Karpas-422 (cell line): Measurements from ENCODE around the gene SNX1. TPM values are rescaled to one million over a fixed set of nuclear protein-coding genes. Genes with fewer than 3 reads are reported as not detected.
"Not testable (repeated sequence)": the region's sequence is repeated elsewhere in the genome, so short reads cannot be mapped to it uniquely, and the experiment has no call there.

Experiments used
- DNase-seq: peaks from one replicate; pipeline ENCODE4 v3.0.0-alpha.2; 2015
- H2AFZ ChIP-seq: fragments of 200-600 bp; sonication (generic); 2 replicates; pipeline ENCODE4 v1.6.1; 2014; ENCODE audit warnings: antibody characterized with exemption, low read length, mixed read lengths
- H3K27ac ChIP-seq: fragments of 200-600 bp; sonication (generic); 2 replicates; pipeline ENCODE4 v1.5.1; 2014; ENCODE audit warnings: mild to moderate bottlenecking, low read length, moderate library complexity
- H3K27me3 ChIP-seq: fragments of 200-600 bp; sonication (generic); 2 replicates; pipeline ENCODE4 v1.6.1; 2014; ENCODE audit warnings: low read length, mixed read lengths
- H3K36me3 ChIP-seq: fragments of 200-600 bp; sonication (generic); 2 replicates; pipeline ENCODE4 v1.6.1; 2014; ENCODE audit warnings: low read length, mixed read lengths; ENCODE audit not compliant: insufficient read depth
- H3K4me1 ChIP-seq: fragments of 200-600 bp; sonication (generic); 2 replicates; pipeline ENCODE4 v1.6.1; 2014; ENCODE audit warnings: mild to moderate bottlenecking, low read length, mixed read lengths
- H3K4me2 ChIP-seq: fragments of 200-600 bp; sonication (generic); 2 replicates; pipeline ENCODE4 v1.6.1; 2014; ENCODE audit warnings: low read length, low read depth, mild to moderate bottlenecking; ENCODE audit not compliant: poor library complexity, severe bottlenecking
- H3K4me3 ChIP-seq: fragments of 200-600 bp; sonication (generic); 2 replicates; pipeline ENCODE4 v1.5.1; 2014; ENCODE audit warnings: mild to moderate bottlenecking, antibody characterized with exemption, low read length, mixed read lengths
- H3K79me2 ChIP-seq: fragments of 200-600 bp; sonication (generic); 2 replicates; pipeline ENCODE4 v1.6.1; 2014; ENCODE audit warnings: mild to moderate bottlenecking, low read length, mixed read lengths
- H3K9ac ChIP-seq: fragments of 200-600 bp; sonication (generic); 2 replicates; pipeline ENCODE4 v1.6.0; 2014; ENCODE audit warnings: low read length
- H3K9me2 ChIP-seq: fragments of 200-600 bp; sonication (generic), shearing (Covaris generic); replicated peaks from 2 replicates; pipeline ENCODE4 v1.6.0; 2014; ENCODE audit warnings: mild to moderate bottlenecking, low read length, moderate library complexity; ENCODE audit not compliant: insufficient read depth
- H3K9me3 ChIP-seq: fragments of 300-700, 200-600 bp; sonication (generic); 2 replicates; pipeline ENCODE4 v1.6.1; 2014; ENCODE audit warnings: low read length, mixed read lengths
- H4K20me1 ChIP-seq: fragments of 200-600 bp; sonication (generic); 2 replicates; pipeline ENCODE4 v1.6.1; 2014; ENCODE audit warnings: mild to moderate bottlenecking, antibody characterized with exemption, low read length, low read depth; ENCODE audit not compliant: insufficient read depth
- total RNA-seq: library from RNA; depleted of rRNA; stranded (reverse); fragments of >200 nt; shearing (Covaris generic); gene quantifications from 2 replicates; pipeline ENCODE4 v1.2.3, GENCODE V29; 2014; ENCODE audit warnings: low replicate concordance

SNX1 gene
- total RNA-seq, 1 experiment from 2014 or later, result 52.0 TPM

DNA sequence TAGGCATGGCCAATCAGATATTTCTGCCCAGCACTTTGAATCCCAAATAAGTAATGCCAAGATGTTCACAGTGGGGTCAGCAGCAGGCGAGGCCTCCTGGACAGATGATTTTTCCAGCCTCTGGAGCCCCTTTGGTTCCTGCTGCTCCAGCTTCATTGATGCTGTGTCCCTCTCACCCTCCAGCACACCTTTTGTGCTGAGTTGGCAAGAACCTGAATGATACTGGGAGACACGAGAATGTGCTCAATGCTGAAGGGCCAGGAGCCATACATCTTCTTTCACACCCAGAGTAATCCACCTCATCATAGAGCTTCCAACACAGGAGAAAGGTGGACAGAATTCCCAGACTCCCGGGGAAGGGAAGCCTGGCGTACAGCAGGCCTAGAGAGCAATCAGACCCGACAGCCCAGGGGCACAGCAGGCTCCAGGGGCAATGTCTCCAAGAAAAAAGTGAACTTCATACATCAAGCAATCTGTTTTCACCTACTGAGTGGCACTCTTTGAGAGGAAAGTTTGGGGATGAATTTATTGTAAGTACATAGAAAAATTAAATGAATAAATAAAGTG, 42.8 kb upstream of the SNX1 start:
- no peaks in the 10 kb centered on the region for H3K9me2 ChIP-seq
- no peaks in the 10 kb centered on the region for H4K20me1 ChIP-seq
- no peak for DNase-seq
- no peak overlapping the region for H3K4me2 ChIP-seq
- no peak overlapping the region for H3K4me3 ChIP-seq
- H3K27ac ChIP-seq, result no peak overlapping the region
- no peak overlapping the region for H3K9ac ChIP-seq
- no peak overlapping the region for H2AFZ ChIP-seq
- H3K27me3 ChIP-seq, result no peaks in the 10 kb centered on the region
- no peaks in the 10 kb centered on the region for H3K79me2 ChIP-seq
- peaks cover 14% of the 10 kb centered on the region for H3K4me1 ChIP-seq
- no peaks in the 10 kb centered on the region for H3K9me3 ChIP-seq
- H3K36me3 ChIP-seq, result no peaks in the 10 kb centered on the region

GRCh38 chr15:64053674-64054073, 42.1 kb upstream of the SNX1 start:
- not testable (repeated sequence) for H2AFZ ChIP-seq, H3K27ac ChIP-seq, H3K79me2 ChIP-seq, DNase-seq, H4K20me1 ChIP-seq, H3K9me3 ChIP-seq, H3K9ac ChIP-seq, H3K4me3 ChIP-seq, H3K27me3 ChIP-seq, H3K4me2 ChIP-seq, H3K9me2 ChIP-seq, H3K36me3 ChIP-seq, H3K4me1 ChIP-seq

DNA sequence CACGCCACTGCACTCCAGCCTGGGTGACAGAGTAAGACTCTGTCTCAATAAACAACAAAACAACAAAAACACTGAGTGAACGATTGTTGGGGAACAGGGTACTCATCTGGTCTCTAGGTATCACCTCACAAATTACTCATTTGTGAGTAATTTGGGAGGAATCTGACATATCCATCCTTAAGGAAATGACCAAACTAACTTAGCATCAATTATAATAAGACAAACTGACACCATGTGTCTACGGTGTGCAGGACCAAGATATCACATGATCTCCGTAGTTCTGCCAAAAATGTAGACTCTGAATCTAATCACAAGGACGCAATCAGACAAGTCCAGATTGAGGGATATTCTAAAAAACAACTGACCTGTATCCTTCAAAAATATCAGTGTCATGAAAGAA, 37.5 kb upstream of the SNX1 start:
- H3K36me3 ChIP-seq, result no peaks in the 10 kb centered on the region
- H2AFZ ChIP-seq, result no peak overlapping the region
- H3K79me2 ChIP-seq, result no peaks in the 10 kb centered on the region
- H3K9me3 ChIP-seq, result no peaks in the 10 kb centered on the region
- no peak overlapping the region for H3K4me2 ChIP-seq
- H3K27ac ChIP-seq, result no peak overlapping the region
- no peaks in the 10 kb centered on the region for H4K20me1 ChIP-seq
- no peaks in the 10 kb centered on the region for H3K9me2 ChIP-seq
- H3K27me3 ChIP-seq, result no peaks in the 10 kb centered on the region
- H3K4me3 ChIP-seq, result no peak overlapping the region
- no peaks in the 10 kb centered on the region for H3K4me1 ChIP-seq
- no peak overlapping the region for H3K9ac ChIP-seq
- no peak for DNase-seq

DNA sequence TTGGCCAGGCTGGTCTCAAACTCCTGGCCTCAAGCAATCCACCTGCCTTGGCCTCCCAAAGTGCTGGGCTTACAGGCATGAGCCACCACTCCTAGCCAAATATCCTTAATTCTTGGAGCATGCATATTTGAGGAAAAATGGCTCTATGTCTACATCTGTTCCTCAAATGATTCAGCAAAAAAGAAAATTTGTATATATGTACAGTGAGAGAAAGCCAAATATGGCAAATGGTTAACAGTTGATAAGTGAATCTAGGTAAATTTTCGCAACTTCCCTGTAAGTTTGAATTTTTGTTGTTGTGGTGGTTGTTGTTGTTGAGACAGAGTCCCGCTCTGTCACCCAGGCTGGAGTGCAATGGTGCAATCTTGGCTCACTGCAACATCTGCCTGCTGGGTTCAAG, 36.7 kb upstream of the SNX1 start:
- not testable (repeated sequence) for H2AFZ ChIP-seq, DNase-seq, H4K20me1 ChIP-seq

GRCh38 chr15:64060716-64061115, 35.1 kb upstream of the SNX1 start:
- no peak for DNase-seq
- H3K4me1 ChIP-seq, result no peaks in the 10 kb centered on the region
- no peak overlapping the region for H3K27ac ChIP-seq
- no peak overlapping the region for H2AFZ ChIP-seq
- no peaks in the 10 kb centered on the region for H3K79me2 ChIP-seq
- H3K36me3 ChIP-seq, result no peaks in the 10 kb centered on the region
- H3K9me3 ChIP-seq, result no peaks in the 10 kb centered on the region
- no peak overlapping the region for H3K4me3 ChIP-seq
- H3K27me3 ChIP-seq, result no peaks in the 10 kb centered on the region
- H3K9me2 ChIP-seq, result no peaks in the 10 kb centered on the region
- no peaks in the 10 kb centered on the region for H4K20me1 ChIP-seq
- no peak overlapping the region for H3K9ac ChIP-seq
- H3K4me2 ChIP-seq, result no peak overlapping the region

More for the DNA sequence above, 36.7 kb upstream of the SNX1 start:
- H3K36me3 ChIP-seq, H3K9me2 ChIP-seq, H3K27me3 ChIP-seq, H3K27ac ChIP-seq, H3K4me2 ChIP-seq, H3K4me1 ChIP-seq, H3K9me3 ChIP-seq, H3K9ac ChIP-seq, H3K4me3 ChIP-seq, H3K79me2 ChIP-seq: not testable (repeated sequence)

- H3K36me3 ChIP-seq, result no peaks in the 10 kb centered on the region
- no peak overlapping the region for H3K9ac ChIP-seq
- DNase-seq, result no peak
- H2AFZ ChIP-seq, result no peak overlapping the region
- H3K9me2 ChIP-seq, result no peaks in the 10 kb centered on the region
- H3K27ac ChIP-seq, result no peak overlapping the region
- H3K4me1 ChIP-seq, result peaks cover 7% of the 10 kb centered on the region
- no peaks in the 10 kb centered on the region for H3K27me3 ChIP-seq
- H3K4me2 ChIP-seq, result no peak overlapping the region
- H3K4me3 ChIP-seq, result no peak overlapping the region
- no peaks in the 10 kb centered on the region for H3K79me2 ChIP-seq
- no peaks in the 10 kb centered on the region for H3K9me3 ChIP-seq
- H4K20me1 ChIP-seq, result no peaks in the 10 kb centered on the region
Observed at GRCh38 chr15:64066451-64066850, 29.3 kb upstream of the SNX1 start.

DNA sequence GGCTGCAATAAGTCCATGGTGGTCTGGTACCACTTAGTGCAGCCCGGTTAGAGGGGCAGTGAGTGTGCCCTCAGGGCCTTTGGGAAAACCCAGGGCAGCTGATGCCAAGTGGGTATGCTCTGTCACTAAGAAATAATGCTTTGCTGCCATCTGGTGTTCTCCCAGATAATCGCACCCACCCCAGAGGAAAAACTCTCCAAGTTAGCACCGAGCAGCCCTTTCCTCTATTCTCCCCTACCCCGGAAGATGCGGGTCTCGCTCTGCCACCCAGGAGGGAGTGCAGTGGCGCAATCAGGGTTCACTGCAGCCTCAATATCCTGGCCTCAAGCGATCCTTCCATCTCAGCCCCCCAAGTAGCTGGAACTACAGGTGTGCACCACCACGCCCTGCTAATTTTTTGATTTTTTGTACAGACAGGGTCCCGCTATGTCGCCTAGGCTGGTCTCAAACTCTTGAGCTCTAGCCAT, 28.2 kb upstream of the SNX1 start:
- no peak overlapping the region for H3K4me2 ChIP-seq
- no peaks in the 10 kb centered on the region for H3K79me2 ChIP-seq
- peaks cover 9% of the 10 kb centered on the region for H3K36me3 ChIP-seq
- H3K9me3 ChIP-seq, result no peaks in the 10 kb centered on the region
- no peak overlapping the region for H3K4me3 ChIP-seq
- no peaks in the 10 kb centered on the region for H3K27me3 ChIP-seq
- H3K27ac ChIP-seq, result no peak overlapping the region
- H3K4me1 ChIP-seq, result peaks cover 7% of the 10 kb centered on the region
- no peaks in the 10 kb centered on the region for H3K9me2 ChIP-seq
- no peak overlapping the region for H3K9ac ChIP-seq
- H2AFZ ChIP-seq, result peak overlapping the region; percentile 5; the same call in 1 of the 2 replicates
- H4K20me1 ChIP-seq, result no peaks in the 10 kb centered on the region
- peak; percentile 88 for DNase-seq

DNA sequence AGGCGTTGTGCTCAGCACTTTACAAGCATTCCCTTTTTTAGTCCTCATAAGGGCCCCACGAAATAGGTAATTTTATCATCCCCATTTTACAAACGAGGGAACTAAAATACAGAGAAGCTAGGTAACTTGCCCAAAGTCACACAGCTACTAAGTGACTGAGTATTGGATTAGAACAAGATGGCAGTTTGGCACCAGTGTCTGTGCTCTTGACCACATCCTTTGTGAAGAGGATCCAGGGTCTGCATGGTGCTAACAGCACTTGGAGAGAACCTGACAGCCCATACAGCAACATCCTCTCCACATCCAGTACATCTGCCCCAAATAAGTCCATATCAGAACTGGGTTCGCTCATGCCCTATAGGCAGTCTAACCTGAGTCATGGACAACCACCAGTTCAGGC, 27.6 kb upstream of the SNX1 start:
- H3K9ac ChIP-seq, result no peak overlapping the region
- no peaks in the 10 kb centered on the region for H3K9me3 ChIP-seq
- peaks cover 7% of the 10 kb centered on the region for H3K4me1 ChIP-seq
- H3K27ac ChIP-seq, result no peak overlapping the region
- DNase-seq, result no peak
- H3K36me3 ChIP-seq, result peaks cover 15% of the 10 kb centered on the region
- no peak overlapping the region for H3K4me2 ChIP-seq
- H3K79me2 ChIP-seq, result no peaks in the 10 kb centered on the region
- H3K9me2 ChIP-seq, result no peaks in the 10 kb centered on the region
- H3K4me3 ChIP-seq, result no peak overlapping the region
- H3K27me3 ChIP-seq, result no peaks in the 10 kb centered on the region
- peak overlapping the region; percentile 5; the same call in 1 of the 2 replicates for H2AFZ ChIP-seq
- H4K20me1 ChIP-seq, result no peaks in the 10 kb centered on the region

- no peak overlapping the region for H3K4me2 ChIP-seq
- no peak overlapping the region for H2AFZ ChIP-seq
- H3K9me2 ChIP-seq, result no peaks in the 10 kb centered on the region
- H3K27ac ChIP-seq, result no peak overlapping the region
- no peaks in the 10 kb centered on the region for H3K27me3 ChIP-seq
- H3K4me3 ChIP-seq, result no peak overlapping the region
- H4K20me1 ChIP-seq, result no peaks in the 10 kb centered on the region
- H3K4me1 ChIP-seq, result peaks cover 7% of the 10 kb centered on the region
- H3K9ac ChIP-seq, result no peak overlapping the region
- peaks cover 24% of the 10 kb centered on the region for H3K36me3 ChIP-seq
- H3K79me2 ChIP-seq, result no peaks in the 10 kb centered on the region
- H3K9me3 ChIP-seq, result no peaks in the 10 kb centered on the region
- no peak for DNase-seq
Observed at GRCh38 chr15:64070106-64070505, 25.7 kb upstream of the SNX1 start.
